Mucosa of descending colon (tissue), 3 donors: ENCODE measurements around the gene TGM6. TPM values are rescaled to one million over a fixed set of nuclear protein-coding genes. Genes with fewer than 3 reads are reported as not detected.

Experiments used
- ATAC-seq: fragments of 200-7000 bp; cut with Tn5 transposase; one replicate; pipeline ENCODE4 v1.9.1; 2020; ENCODE audit warnings: mild to moderate bottlenecking, moderate library complexity
- DNase-seq, 3 donors: peaks; one replicate each; pipeline ENCODE4 v3.0.0-alpha.2; 2020
- H3K36me3 ChIP-seq: fragments of 200-600 bp; one replicate; pipeline ENCODE4 v1.8.0; 2021; ENCODE audit warnings: low read depth, mild to moderate bottlenecking
- H3K4me1 ChIP-seq: fragments of 200-600 bp; one replicate; pipeline ENCODE4 v1.8.0; 2021; ENCODE audit warnings: low read depth, mild to moderate bottlenecking
- H3K4me3 ChIP-seq: fragments of 200-600 bp; one replicate; pipeline ENCODE4 v1.8.0; 2021; ENCODE audit warnings: mild to moderate bottlenecking
- H3K9me3 ChIP-seq: fragments of 200-600 bp; one replicate; pipeline ENCODE4 v1.8.0; 2021; ENCODE audit warnings: mild to moderate bottlenecking
- intact Hi-C, 2 donors: fragments of 100-400 bp; cut with DNase I in 1 of 2; cut with micrococcal nuclease in 1 of 2; formaldehyde crosslinking; loops; one replicate each; pipeline versions ENCODE4 v1.11.0 to v1.11.1; 2022; cut with DNase I, micrococcal nuclease
- total RNA-seq, 3 donors: library from RNA; stranded (reverse); fragmentation: NEBNext Ultra II Directional in 2 of 3; extraction: Animal tissue kit (Norgen Biotek cat#: 25700) in 2 of 3; gene quantifications; one replicate each; pipeline versions ENCODE4 v1.2.1 to v1.2.4, GENCODE V29; 2021 to 2023
- TF ChIP-seq, protein P1 (sequence below): fragments of 200-600 bp; IDR thresholded peaks from one replicate; pipeline ENCODE4 v1.8.0; 2022; ENCODE audit warnings: antibody characterized with exemption, mild to moderate bottlenecking
- donor health status: DM: no; HTN: no; CAD: no; lungs with moderate emphysema.
- donor health status: DM: no; HTN: no; CAD: no.
- donor health status: DM: no; HTN: yes; CAD: no.

The TGM6 gene
- total RNA-seq, 3 donors from 2014 or later: not detected

- DNase-seq (no peak), ATAC-seq (no peak)
- H3K9me3 ChIP-seq: no peaks in the 10 kb centered on the region
- TF ChIP-seq, protein P1, sequence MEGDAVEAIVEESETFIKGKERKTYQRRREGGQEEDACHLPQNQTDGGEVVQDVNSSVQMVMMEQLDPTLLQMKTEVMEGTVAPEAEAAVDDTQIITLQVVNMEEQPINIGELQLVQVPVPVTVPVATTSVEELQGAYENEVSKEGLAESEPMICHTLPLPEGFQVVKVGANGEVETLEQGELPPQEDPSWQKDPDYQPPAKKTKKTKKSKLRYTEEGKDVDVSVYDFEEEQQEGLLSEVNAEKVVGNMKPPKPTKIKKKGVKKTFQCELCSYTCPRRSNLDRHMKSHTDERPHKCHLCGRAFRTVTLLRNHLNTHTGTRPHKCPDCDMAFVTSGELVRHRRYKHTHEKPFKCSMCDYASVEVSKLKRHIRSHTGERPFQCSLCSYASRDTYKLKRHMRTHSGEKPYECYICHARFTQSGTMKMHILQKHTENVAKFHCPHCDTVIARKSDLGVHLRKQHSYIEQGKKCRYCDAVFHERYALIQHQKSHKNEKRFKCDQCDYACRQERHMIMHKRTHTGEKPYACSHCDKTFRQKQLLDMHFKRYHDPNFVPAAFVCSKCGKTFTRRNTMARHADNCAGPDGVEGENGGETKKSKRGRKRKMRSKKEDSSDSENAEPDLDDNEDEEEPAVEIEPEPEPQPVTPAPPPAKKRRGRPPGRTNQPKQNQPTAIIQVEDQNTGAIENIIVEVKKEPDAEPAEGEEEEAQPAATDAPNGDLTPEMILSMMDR: no peak
- no peaks in the 10 kb centered on the region for H3K4me1 ChIP-seq
- no peaks in the 10 kb centered on the region for H3K36me3 ChIP-seq
- intact Hi-C loops: no loop called here
- H3K4me3 ChIP-seq: no peak overlapping the region
These were observed 99.7 kb downstream of the TGM6 start for GRCh38 chr20:2480381-2480780.

Other genes with a start within 250 kb of the TGM6 start
- under 1 TPM; 0.09 to 0.84 (median 0.29) TPM for gene TGM3, start 84.9 kb upstream of the TGM6 start, total RNA-seq
- gene SNRPB, start 89.9 kb downstream of the TGM6 start, total RNA-seq: 100 to 1,000 TPM in 1 of 3 donors, 10 to 100 TPM in 2; 84.2 to 143 (median 94.6) TPM
- gene ZNF343, start 128.0 kb downstream of the TGM6 start, total RNA-seq: 10 to 100 TPM in 1 of 3 donors, 1 to 10 TPM in 2; 6.9 to 12.1 (median 9.8) TPM
- under 1 TPM in 2 of 3 donors, not detected in 1; 0.09 to 0.41 TPM for gene TMC2, start 155.7 kb downstream of the TGM6 start, total RNA-seq